HEK293 (cell line): ENCODE data around the gene ST3GAL5.

Source experiments
- ATF2 ChIP-seq: fragments of 450-650 bp; formaldehyde crosslinking; IDR thresholded peaks from 2 replicates; pipeline ENCODE4 v1.5.1; 2016; ENCODE audit warnings: missing biosample characterization, missing genetic modification characterization, low read depth
- CTCF ChIP-seq: fragments of 450-650 bp; formaldehyde crosslinking; IDR thresholded peaks from 2 replicates; pipeline ENCODE4 v1.5.1; 2016; ENCODE audit warnings: missing biosample characterization, missing genetic modification characterization
- KLF8 ChIP-seq: fragments of 450-650 bp; formaldehyde crosslinking; IDR thresholded peaks from 2 replicates; pipeline ENCODE4 v1.5.1; 2016; ENCODE audit warnings: missing biosample characterization, missing genetic modification characterization
- OSR2 ChIP-seq: fragments of 450-650 bp; formaldehyde crosslinking; IDR thresholded peaks from 2 replicates; pipeline ENCODE4 v1.5.1; 2016; ENCODE audit warnings: missing biosample characterization, missing genetic modification characterization
- PBX3 ChIP-seq: sonication (generic); formaldehyde crosslinking; IDR thresholded peaks from 2 replicates; pipeline ENCODE4 v1.8.1; 2022; ENCODE audit warnings: mild to moderate bottlenecking, moderate library complexity, missing genetic modification reagents
- PRDM1 ChIP-seq: fragments of 450-650 bp; formaldehyde crosslinking; IDR thresholded peaks from 2 replicates; pipeline ENCODE4; 2016; ENCODE audit warnings: missing biosample characterization, missing genetic modification characterization
- SP3 ChIP-seq: fragments of 450-650 bp; formaldehyde crosslinking; IDR thresholded peaks from 2 replicates; pipeline ENCODE4 v1.5.1; 2016; ENCODE audit warnings: missing biosample characterization, missing genetic modification characterization
- TCF7L2 ChIP-seq: IDR thresholded peaks from 2 replicates; pipeline ENCODE4 v1.6.1; 2011; ENCODE audit warnings: low read depth, mild to moderate bottlenecking, inconsistent platforms, low read length, moderate library complexity, borderline replicate concordance
- ZNF274 ChIP-seq, 2 experiments: fragments of 200-500 bp in 1 of 2; fragments of 450-650 bp in 1 of 2; sonication (Bioruptor generic) in 1 of 2; formaldehyde crosslinking in 1 of 2; IDR thresholded peaks; 2 replicates each; pipeline versions ENCODE4 v1.5.1 to v1.6.1; 2014 to 2016; ENCODE audit warnings: borderline replicate concordance in 1 of 2, inconsistent platforms in 1 of 2, low read length in 1 of 2, missing biosample characterization in 1 of 2, missing genetic modification characterization in 1 of 2
- ZNF404 ChIP-seq: fragments of 450-650 bp; formaldehyde crosslinking; IDR thresholded peaks from 2 replicates; pipeline ENCODE4 v1.5.1; 2017; ENCODE audit warnings: missing biosample characterization, missing genetic modification characterization
- ZNF701 ChIP-seq: fragments of 450-650 bp; formaldehyde crosslinking; IDR thresholded peaks from 2 replicates; pipeline ENCODE4 v1.5.1; 2016; ENCODE audit warnings: missing biosample characterization, missing genetic modification characterization

GRCh38 chr2:85793584-85793983 lies 95.2 kb downstream of the ST3GAL5 start:
- TF ChIP-seq CTCF (tag by site-specific recombination) (no peak), ZNF404 (tag by site-specific recombination) (no peak), PRDM1 (no peak), TCF7L2 (no peak), ATF2 (tag by site-specific recombination) (no peak), ZNF274 (IDR thresholded peaks at IDR 0.05; ENCODE audit: low read length) (no peak), ZNF274 (tag by site-specific recombination; IDR thresholded peaks at IDR 0.05; ENCODE audit: borderline replicate concordance) (no peak), ZNF701 (tag by site-specific recombination) (no peak), SP3 (tag by site-specific recombination) (no peak), OSR2 (tag by site-specific recombination) (no peak), PBX3 (CRISPR knock-in tag) (no peak), KLF8 (tag by site-specific recombination) (no peak)
